WERI-Rb-1 (cell line): ENCODE data around the gene TAF4B.

Experiments used
- DNase-seq: peaks from one replicate; pipeline ENCODE4 v3.0.0-alpha.2; 2020
- H3K27ac ChIP-seq: fragments of 250-450 bp; sonication (Bioruptor Pico); 2 replicates; pipeline ENCODE4 v1.5.1; 2020; ENCODE audit warnings: mild to moderate bottlenecking, moderate library complexity
- H3K27me3 ChIP-seq: fragments of 250-450 bp; sonication (Bioruptor Pico); 2 replicates; pipeline ENCODE4 v1.5.1; 2021; ENCODE audit warnings: mild to moderate bottlenecking, low read depth, moderate library complexity; ENCODE audit not compliant: insufficient read depth, severe bottlenecking
- H3K36me3 ChIP-seq: fragments of 250-450 bp; sonication (Bioruptor Pico); 2 replicates; pipeline ENCODE4 v1.5.1; 2020; ENCODE audit warnings: mild to moderate bottlenecking, moderate library complexity
- H3K4me3 ChIP-seq: 2 replicates; pipeline ENCODE4 v1.5.1; 2011; ENCODE audit warnings: low read depth, mild to moderate bottlenecking, control low read depth, low read length
- H3K9me3 ChIP-seq: fragments of 250-450 bp; sonication (Bioruptor Pico); 2 replicates; pipeline ENCODE4 v1.5.1; 2021; ENCODE audit warnings: mild to moderate bottlenecking, moderate library complexity; ENCODE audit not compliant: severe bottlenecking
- CTCF ChIP-seq: IDR thresholded peaks from 2 replicates; pipeline ENCODE4 v1.5.1; 2011; ENCODE audit warnings: low read depth, mild to moderate bottlenecking, control low read depth, inconsistent platforms, low read length

The TAF4B gene

GRCh38 chr18:26267357-26267930, 41.2 kb downstream of the TAF4B start:
- H3K9me3 ChIP-seq = no peaks in the 10 kb centered on the region
- TF ChIP-seq CTCF = no peak
- DNase-seq = no peak
- H3K27me3 ChIP-seq = no peaks in the 10 kb centered on the region
- no peak overlapping the region for H3K4me3 ChIP-seq
- H3K27ac ChIP-seq = no peak overlapping the region
- peaks cover 5% of the 10 kb centered on the region for H3K36me3 ChIP-seq

DNA sequence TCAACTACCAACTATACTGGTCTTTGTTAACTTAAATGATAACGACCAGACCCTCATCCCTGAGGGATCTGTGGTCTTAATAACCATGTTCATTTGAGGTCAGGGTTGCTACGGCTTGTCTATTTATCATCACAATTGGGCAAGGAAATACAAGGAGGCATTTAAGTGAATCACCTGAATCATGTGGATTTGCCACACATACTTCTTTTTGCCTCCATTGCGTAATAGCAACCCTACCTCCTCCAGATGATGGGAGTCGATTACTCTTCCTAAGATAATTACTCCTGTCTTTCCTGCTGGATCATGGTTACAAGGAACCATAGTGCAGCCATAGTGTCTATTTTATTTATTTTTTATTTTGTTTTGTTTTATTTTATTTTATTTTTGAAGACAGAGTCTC, 42.2 kb downstream of the TAF4B start:
- Histone ChIP-seq H3K27ac (no peak overlapping the region), H3K27me3 (no peaks in the 10 kb centered on the region), H3K9me3 (no peaks in the 10 kb centered on the region), H3K36me3 (peaks cover 5% of the 10 kb centered on the region), H3K4me3 (no peak overlapping the region)
- no peak for DNase-seq
- TF ChIP-seq CTCF = no peak

- H3K4me3 ChIP-seq = no peak overlapping the region
- TF ChIP-seq CTCF = no peak
- no peaks in the 10 kb centered on the region for H3K27me3 ChIP-seq
- H3K27ac ChIP-seq = no peak overlapping the region
- DNase-seq = no peak
- H3K9me3 ChIP-seq = no peaks in the 10 kb centered on the region
- peaks cover 5% of the 10 kb centered on the region for H3K36me3 ChIP-seq
These were observed 45.8 kb downstream of the TAF4B start for GRCh38 chr18:26271917-26272549.

- no peaks in the 10 kb centered on the region for H3K9me3 ChIP-seq
- no peak for TF ChIP-seq CTCF
- no peaks in the 10 kb centered on the region for H3K36me3 ChIP-seq
- H3K4me3 ChIP-seq = no peak overlapping the region
- no peak overlapping the region for H3K27ac ChIP-seq
- DNase-seq = no peak
- no peaks in the 10 kb centered on the region for H3K27me3 ChIP-seq
These were observed 51.1 kb downstream of the TAF4B start for GRCh38 chr18:26277374-26277773.

- Histone ChIP-seq H3K9me3 (no peaks in the 10 kb centered on the region), H3K27ac (no peak overlapping the region), H3K27me3 (no peaks in the 10 kb centered on the region), H3K4me3 (no peak overlapping the region), H3K36me3 (no peaks in the 10 kb centered on the region)
- TF ChIP-seq CTCF = no peak
- DNase-seq = no peak
These were observed 53.2 kb downstream of the TAF4B start for GRCh38 chr18:26279428-26279827.

- no peak overlapping the region for H3K4me3 ChIP-seq
These were observed 59.8 kb downstream of the TAF4B start for GRCh38 chr18:26286008-26286407.

More at GRCh38 chr18:26286008-26286407, 59.8 kb downstream of the TAF4B start:
- Histone ChIP-seq H3K27me3 (no peaks in the 10 kb centered on the region), H3K36me3 (0 out of 2 replicates have a peak, but pooled peaks cover 2% of the 10 kb centered on the region), H3K27ac (no peak overlapping the region), H3K9me3 (no peaks in the 10 kb centered on the region)
- DNase-seq = no peak
- TF ChIP-seq CTCF = no peak
